ENCODE measurements around the gene E2F3. TPM values are rescaled to one million over a fixed set of nuclear protein-coding genes. Genes with fewer than 3 reads are reported as not detected.
"Not testable (repeated sequence)": the region's sequence is repeated elsewhere in the genome, so short reads cannot be mapped to it uniquely, and the experiment has no call there.

The E2F3 gene
- total RNA-seq, 1 experiment from 2014 or later: 18.3 TPM

GRCh38 chr6:20448828-20449227 lies 47.1 kb downstream of the E2F3 start:
- no peak for DNase-seq (ENCODE audit: low read depth, low spot score)
- in situ Hi-C loops (cut with HindIII; ENCODE audit: low pct_unique_long_range_greater_than_20kb, low sequenced_read_pairs): no loop called here

DNA sequence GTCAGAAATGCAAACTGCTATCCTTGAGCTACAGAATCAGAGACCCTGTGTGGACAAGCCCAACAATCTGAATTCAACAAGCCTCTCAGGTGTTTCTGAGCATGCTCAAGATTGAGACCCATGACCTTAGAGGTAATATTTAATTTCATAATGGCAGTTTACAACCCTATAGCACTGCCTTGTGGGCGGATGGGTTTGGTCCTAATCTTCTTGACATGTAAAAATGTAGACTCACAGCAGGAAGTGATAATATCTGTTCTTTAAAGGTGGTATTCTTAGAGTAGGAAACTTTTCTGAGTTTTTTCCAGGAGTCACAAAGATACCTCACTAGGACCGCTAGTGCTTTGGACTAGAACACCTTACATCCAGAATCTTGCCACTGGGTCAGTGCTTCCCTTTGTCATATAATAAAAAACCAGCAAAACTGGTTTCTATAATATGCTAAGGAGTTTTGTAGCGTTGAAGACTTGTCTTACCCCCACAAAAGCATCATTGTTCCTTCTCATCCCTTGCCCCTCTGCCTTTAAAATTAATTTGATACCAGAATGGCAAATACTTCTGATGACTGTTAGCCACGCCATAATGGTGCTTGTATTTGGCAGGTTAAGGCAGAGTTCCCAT lies 52.6 kb downstream of the E2F3 start:
- no peak for DNase-seq (ENCODE audit: low read depth, low spot score)
- in situ Hi-C loops (cut with HindIII; ENCODE audit: low pct_unique_long_range_greater_than_20kb, low sequenced_read_pairs): no loop called here

DNA sequence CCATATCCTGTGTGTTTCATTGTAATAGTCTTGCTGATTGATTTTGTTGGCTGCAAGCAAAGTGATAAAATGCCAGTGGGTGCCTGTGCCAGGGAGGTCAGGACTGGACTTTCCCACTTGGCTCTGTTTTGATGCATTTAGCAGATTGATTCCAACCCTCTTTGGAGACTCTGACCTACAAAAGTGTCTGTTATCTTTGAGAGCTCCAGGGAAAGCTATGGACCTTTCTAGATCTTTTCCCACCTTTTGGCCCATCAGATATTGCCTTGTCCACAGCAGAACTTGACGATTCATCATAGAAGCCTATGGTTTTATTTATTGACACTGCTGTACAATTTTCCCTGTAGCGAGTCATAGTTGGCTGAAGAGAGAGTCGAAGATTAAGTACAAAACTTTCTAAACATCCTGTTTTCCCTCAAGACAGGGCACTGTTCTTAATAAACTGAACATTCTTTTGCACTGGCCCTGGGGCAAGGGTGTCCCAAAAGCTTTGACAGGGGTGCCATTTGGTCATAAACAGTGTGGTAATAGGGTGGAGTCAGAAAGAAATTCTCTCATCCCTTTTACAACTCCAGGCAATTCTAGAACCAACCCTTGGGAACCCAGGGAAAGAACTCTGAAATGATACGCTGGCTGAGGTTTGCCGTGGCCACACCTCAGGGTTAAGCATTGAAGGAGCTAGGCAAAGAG lies 53.7 kb downstream of the E2F3 start:
- peak; percentile 30 for DNase-seq (ENCODE audit: low read depth, low spot score)
- in situ Hi-C loops (cut with HindIII; ENCODE audit: low pct_unique_long_range_greater_than_20kb, low sequenced_read_pairs): no loop called here

- no peak for DNase-seq (ENCODE audit: low read depth, low spot score)
- in situ Hi-C loops (cut with HindIII; ENCODE audit: low pct_unique_long_range_greater_than_20kb, low sequenced_read_pairs): no loop called here
These were observed 56.6 kb downstream of the E2F3 start for GRCh38 chr6:20458027-20458894.

DNA sequence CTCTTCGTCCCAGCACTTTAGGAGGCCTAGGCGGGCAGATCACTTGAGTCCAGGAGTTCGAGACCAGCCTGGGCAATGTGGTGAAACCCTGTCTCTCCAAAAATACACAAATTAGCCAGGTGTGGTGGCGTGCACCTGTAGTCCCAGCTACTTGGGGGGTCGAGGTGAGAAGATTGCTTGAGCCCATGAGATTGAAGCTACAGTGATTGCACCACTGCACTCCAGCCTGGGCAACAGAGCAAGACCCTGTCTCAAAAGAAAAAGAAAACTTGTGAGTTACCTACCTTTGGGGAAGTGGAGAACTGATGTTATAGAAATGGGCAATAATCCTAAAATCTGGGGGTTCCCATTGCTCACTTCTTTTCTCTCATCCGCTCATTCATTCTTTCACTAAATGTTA lies 58.0 kb downstream of the E2F3 start:
- no peak for DNase-seq (ENCODE audit: low read depth, low spot score)
- in situ Hi-C loops (cut with HindIII; ENCODE audit: low pct_unique_long_range_greater_than_20kb, low sequenced_read_pairs): no loop called here

DNA sequence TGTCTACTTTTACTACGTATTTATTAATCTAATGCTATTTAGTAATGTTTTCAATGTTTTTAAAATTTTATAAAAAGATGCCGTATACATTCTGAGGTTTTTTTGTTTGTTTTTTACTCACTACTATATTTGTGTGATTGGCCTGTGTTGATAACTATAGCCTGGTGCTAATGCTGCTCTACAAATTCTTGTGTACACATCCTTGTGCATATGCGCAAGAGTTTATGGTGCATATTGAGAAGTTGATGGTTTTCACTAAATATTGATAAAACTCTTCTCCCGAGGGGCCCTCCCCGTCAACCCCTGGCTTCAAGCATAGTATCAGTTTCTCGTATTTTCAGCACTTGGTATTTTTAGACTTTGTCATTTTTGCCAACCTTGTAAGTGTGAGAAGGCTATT lies 59.9 kb downstream of the E2F3 start:
- no peak for DNase-seq (ENCODE audit: low read depth, low spot score)
- in situ Hi-C loops (cut with HindIII; ENCODE audit: low pct_unique_long_range_greater_than_20kb, low sequenced_read_pairs): no loop called here

DNA sequence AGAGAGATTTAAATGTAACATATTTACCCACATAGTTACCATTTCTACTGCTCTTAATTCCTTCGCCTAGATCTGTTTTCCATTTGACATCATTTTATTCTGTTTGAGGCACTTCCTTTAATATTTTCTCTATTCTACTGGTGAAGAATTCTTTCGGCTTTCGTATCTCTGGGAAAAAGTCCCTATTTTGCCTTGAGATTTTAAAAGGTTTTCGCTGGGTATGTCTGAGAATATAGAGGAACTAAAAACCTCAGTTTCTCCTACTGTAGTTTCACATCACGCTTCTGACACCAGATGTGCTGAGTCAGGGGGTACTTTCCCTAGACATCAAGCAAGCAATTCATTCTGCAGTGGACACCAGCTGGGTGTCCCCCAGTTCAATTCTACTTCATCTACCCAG lies 61.7 kb downstream of the E2F3 start:
- DNase-seq (ENCODE audit: low read depth, low spot score): no peak
- in situ Hi-C loops (cut with HindIII; ENCODE audit: low pct_unique_long_range_greater_than_20kb, low sequenced_read_pairs): no loop called here

GRCh38 chr6:20464041-20464440 lies 62.4 kb downstream of the E2F3 start:
- in situ Hi-C loops (cut with HindIII; ENCODE audit: low pct_unique_long_range_greater_than_20kb, low sequenced_read_pairs): no loop called here
- DNase-seq (ENCODE audit: low read depth, low spot score): peak; percentile 78

DNA sequence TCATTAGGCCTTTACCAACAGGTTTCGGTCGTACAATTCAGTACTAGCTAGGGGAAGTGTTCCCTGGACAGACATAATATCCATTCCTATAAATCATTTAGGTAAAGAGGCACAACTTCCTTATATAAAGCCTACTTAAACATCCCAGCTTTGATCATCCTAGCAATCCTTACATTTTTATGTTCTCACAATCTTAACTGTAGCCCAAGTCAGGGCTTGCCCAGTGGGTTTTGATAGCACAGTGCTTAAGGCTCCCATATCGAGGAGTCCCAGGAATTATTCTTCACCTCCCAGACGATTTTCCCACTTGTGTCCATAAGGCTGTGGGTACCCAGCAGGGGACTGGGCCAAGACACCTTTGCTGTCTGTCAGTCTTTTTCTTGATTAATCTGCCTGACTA lies 63.2 kb downstream of the E2F3 start:
- in situ Hi-C loops (cut with HindIII; ENCODE audit: low pct_unique_long_range_greater_than_20kb, low sequenced_read_pairs): no loop called here
- DNase-seq (ENCODE audit: low read depth, low spot score): no peak

- in situ Hi-C loops (cut with HindIII; ENCODE audit: low pct_unique_long_range_greater_than_20kb, low sequenced_read_pairs): not testable (repeated sequence)
These were observed 63.9 kb downstream of the E2F3 start for GRCh38 chr6:20465616-20466015.

GRCh38 chr6:20467437-20467836 lies 65.8 kb downstream of the E2F3 start:
- in situ Hi-C loops (cut with HindIII; ENCODE audit: low pct_unique_long_range_greater_than_20kb, low sequenced_read_pairs): no loop called here

More at GRCh38 chr6:20465616-20466015, 63.9 kb downstream of the E2F3 start:
- DNase-seq (ENCODE audit: low read depth, low spot score): not testable (repeated sequence)

GRCh38 chr6:20468209-20468608 lies 66.5 kb downstream of the E2F3 start:
- in situ Hi-C loops (cut with HindIII; ENCODE audit: low pct_unique_long_range_greater_than_20kb, low sequenced_read_pairs): no loop called here
- DNase-seq (ENCODE audit: low read depth, low spot score): no peak

More at GRCh38 chr6:20467437-20467836, 65.8 kb downstream of the E2F3 start:
- no peak for DNase-seq (ENCODE audit: low read depth, low spot score)

DNA sequence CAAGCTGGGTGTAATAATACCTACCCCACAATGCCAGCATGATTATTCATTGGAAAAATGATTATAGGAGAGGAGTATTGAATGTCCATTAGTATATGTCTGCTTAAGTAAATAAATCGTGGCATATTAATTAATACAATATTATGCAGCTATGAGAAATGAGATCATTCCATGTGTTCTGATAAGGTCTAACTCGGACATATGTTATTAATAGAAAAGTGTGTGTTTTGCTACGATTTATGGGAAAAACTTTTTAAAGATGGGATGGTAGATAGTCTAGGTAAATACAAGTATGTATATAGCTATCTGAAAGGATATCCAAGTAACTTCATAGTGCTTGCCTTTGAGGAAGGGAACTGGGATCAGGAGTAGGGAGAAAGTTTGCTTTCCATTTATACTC lies 71.1 kb downstream of the E2F3 start:
- no peak for DNase-seq (ENCODE audit: low read depth, low spot score)
- in situ Hi-C loops (cut with HindIII; ENCODE audit: low pct_unique_long_range_greater_than_20kb, low sequenced_read_pairs): no loop called here

- in situ Hi-C loops (cut with HindIII; ENCODE audit: low pct_unique_long_range_greater_than_20kb, low sequenced_read_pairs): no loop called here
These were observed 71.8 kb downstream of the E2F3 start for GRCh38 chr6:20473518-20473917.

GRCh38 chr6:20474874-20475542 lies 73.3 kb downstream of the E2F3 start:
- no peak for DNase-seq (ENCODE audit: low read depth, low spot score)
- in situ Hi-C loops (cut with HindIII; ENCODE audit: low pct_unique_long_range_greater_than_20kb, low sequenced_read_pairs): no loop called here

More at GRCh38 chr6:20473518-20473917, 71.8 kb downstream of the E2F3 start:
- no peak for DNase-seq (ENCODE audit: low read depth, low spot score)

DNA sequence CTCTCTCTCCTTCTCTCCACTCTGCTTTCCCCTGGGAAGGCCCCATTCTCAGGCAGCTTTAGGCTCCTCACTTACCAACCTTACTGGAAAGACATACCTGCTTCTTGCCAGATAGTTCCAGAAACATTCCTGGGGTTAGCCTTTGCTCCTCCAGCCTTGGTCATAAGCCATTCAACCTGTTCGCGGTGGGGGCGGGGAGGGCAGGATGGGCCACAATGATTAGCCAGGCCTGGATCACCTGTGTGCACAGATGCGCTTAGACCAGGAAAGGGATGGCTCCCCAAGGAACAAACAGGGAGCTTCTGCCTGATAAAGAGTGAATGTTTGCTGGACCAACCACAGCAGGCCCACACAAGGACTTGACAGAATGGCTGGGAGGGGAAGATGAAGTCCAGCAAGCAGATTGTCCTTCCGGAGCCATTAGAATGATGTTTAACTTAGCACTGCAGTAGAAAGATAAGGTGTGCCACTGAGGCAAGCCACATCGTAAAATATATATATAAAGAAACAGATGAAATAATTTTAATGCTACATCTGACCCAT lies 74.9 kb downstream of the E2F3 start:
- in situ Hi-C loops (cut with HindIII; ENCODE audit: low pct_unique_long_range_greater_than_20kb, low sequenced_read_pairs): no loop called here
- no peak for DNase-seq (ENCODE audit: low read depth, low spot score)

DNA sequence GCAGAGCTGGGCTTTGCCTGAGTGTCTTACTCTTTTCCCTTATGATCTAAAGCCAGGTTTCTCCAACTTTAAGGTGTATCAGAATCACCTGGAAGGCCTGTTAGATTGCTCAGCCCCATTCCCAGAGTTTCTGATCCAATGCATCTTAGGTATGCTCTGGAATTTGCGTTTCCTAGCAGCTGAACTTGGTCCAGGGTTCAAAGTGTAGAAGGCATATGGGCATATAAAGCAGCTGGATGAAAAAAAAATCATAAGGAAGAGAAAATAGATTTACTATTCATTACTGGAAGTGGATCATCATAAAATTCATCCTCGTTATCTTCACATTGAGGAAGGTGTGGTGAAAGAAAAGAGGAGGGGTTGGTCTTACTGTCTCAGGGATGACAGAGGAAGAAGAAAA lies 75.8 kb downstream of the E2F3 start:
- DNase-seq (ENCODE audit: low read depth, low spot score): no peak
- in situ Hi-C loops (cut with HindIII; ENCODE audit: low pct_unique_long_range_greater_than_20kb, low sequenced_read_pairs): no loop called here

GRCh38 chr6:20479060-20479459 lies 77.4 kb downstream of the E2F3 start:
- peak; percentile 97 for DNase-seq (ENCODE audit: low read depth, low spot score)
- in situ Hi-C loops (cut with HindIII; ENCODE audit: low pct_unique_long_range_greater_than_20kb, low sequenced_read_pairs): no loop called here

All from SK-MEL-5 (cell line).